Choroid plexus epithelial cell (primary cell): Measurements from ENCODE around the gene FTCDNL1.

Experiments
- DNase-seq: peaks from one replicate; pipeline ENCODE4 v3.0.0-alpha.2; 2010; ENCODE audit warnings: low read depth
- H3K4me3 ChIP-seq: 2 replicates; pipeline ENCODE4 v1.5.1; 2011; ENCODE audit warnings: low read depth, mild to moderate bottlenecking, control low read depth, low read length, moderate library complexity
- CTCF ChIP-seq: conservative IDR thresholded peaks from 2 replicates; pipeline ENCODE4 v1.5.1; 2011; ENCODE audit warnings: low read depth, mild to moderate bottlenecking, control low read depth, inconsistent platforms, low read length, moderate library complexity

The FTCDNL1 gene

DNA sequence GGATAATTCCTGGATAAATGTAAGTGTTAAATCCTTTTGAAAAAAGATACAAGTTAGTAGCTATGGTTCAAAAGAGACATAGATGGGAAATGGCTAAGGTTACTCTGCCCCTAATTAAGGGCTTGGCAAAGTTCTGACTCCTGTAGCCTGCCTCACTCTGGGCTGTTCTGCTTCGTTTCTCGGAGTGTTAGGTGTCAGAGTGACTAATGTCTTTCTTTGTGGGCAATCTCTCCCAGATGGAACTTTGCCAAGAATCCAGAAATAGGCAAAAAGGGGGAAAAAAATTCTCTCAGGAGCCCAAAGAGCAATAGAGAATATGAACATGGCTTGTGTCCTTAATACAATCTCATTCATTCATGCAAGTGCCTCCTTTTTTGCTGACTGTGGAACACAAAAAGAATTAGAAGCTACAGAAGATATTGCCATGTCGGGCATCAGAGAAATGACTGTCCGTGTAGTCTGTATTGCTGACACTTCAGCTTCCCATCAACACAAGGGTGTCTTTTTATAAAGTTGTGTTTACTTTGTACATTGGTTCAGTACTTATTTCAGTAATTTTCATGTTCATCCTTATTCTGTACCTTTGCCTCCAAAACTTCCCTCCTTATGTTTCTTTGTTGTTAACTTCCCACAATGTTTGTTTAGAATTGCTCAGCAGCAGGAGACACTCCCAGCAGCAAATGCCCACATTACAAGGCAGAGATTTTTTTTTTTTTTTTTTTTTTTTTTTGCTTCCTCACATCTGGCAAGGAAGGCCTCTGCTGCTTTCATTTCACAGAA, 134.0 kb downstream of the FTCDNL1 start:
- no peak overlapping the region for H3K4me3 ChIP-seq
- no peak for DNase-seq
- TF ChIP-seq CTCF: no peak

DNA sequence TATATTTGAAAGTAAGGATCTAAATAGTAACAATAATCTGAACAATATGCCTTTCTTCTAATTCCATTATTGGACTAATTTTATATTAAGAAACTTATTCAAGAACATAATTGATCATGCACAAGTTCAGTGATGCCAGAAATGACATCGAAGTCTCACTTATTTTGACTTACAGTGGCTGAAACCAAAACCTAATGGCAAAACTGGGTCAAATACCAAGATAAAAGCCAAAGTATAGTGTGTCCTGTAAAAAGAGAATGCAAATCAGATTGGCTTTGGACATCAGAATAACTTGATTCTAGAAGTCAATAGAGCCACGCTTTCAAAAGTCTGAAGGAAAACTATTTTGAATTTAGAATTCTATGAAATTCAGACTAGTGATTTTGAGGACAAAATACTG, 137.2 kb downstream of the FTCDNL1 start:
- TF ChIP-seq CTCF: no peak
- DNase-seq: no peak
- H3K4me3 ChIP-seq: no peak overlapping the region

DNA sequence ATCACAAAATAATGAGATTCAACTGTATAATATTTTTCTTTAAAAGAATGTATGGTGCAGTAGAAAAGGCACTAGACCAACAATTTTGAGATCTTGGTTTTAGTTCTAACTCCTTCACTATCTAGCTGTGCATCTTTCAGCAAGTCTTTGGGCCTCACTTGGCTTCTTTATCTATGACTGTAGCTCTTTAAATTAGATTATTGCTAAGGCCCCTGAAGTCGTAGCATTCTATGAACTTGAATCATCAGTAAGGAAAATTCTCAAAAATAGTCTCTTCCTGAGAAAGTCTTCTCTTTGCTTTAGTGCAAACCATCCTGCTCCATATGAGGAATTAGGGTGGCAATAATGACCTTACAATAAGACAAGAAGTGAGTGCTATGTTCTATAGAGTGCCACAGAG, 140.4 kb downstream of the FTCDNL1 start:
- no peak for TF ChIP-seq CTCF
- no peak for DNase-seq
- no peak overlapping the region for H3K4me3 ChIP-seq
